T follicular helper cell (primary cell): ENCODE measurements around the gene FAF2.

Experiments used
- DNase-seq: peaks from one replicate; pipeline ENCODE4 v3.0.0-alpha.2; 2020; ENCODE audit warnings: low read depth

The FAF2 gene

GRCh38 chr5:176507911-176508310 lies 59.7 kb downstream of the FAF2 start:
- no peak for DNase-seq

- DNase-seq: no peak
Measured at GRCh38 chr5:176508603-176509002, 60.4 kb downstream of the FAF2 start.

- DNase-seq: no peak
Measured at GRCh38 chr5:176513788-176514187, 65.6 kb downstream of the FAF2 start.

- DNase-seq: no peak
Measured at GRCh38 chr5:176514244-176514950, 66.2 kb downstream of the FAF2 start.

GRCh38 chr5:176515396-176515795 lies 67.2 kb downstream of the FAF2 start:
- no peak for DNase-seq

- DNase-seq: no peak
Measured at GRCh38 chr5:176517053-176517661, 69.0 kb downstream of the FAF2 start.

GRCh38 chr5:176519810-176520720 lies 71.9 kb downstream of the FAF2 start:
- DNase-seq: no peak

GRCh38 chr5:176521286-176521685 lies 73.1 kb downstream of the FAF2 start:
- DNase-seq: no peak

- DNase-seq: no peak
Measured at GRCh38 chr5:176521699-176522263, 73.6 kb downstream of the FAF2 start.

- no peak for DNase-seq
Measured at GRCh38 chr5:176524138-176524537, 76.0 kb downstream of the FAF2 start.

GRCh38 chr5:176524987-176525386 lies 76.8 kb downstream of the FAF2 start:
- DNase-seq: no peak

GRCh38 chr5:176525677-176526076 lies 77.5 kb downstream of the FAF2 start:
- DNase-seq: no peak

GRCh38 chr5:176526462-176526861 lies 78.3 kb downstream of the FAF2 start:
- no peak for DNase-seq

GRCh38 chr5:176527246-176528222 lies 79.3 kb downstream of the FAF2 start:
- DNase-seq: no peak

- no peak for DNase-seq
Measured at GRCh38 chr5:176528301-176528700, 80.1 kb downstream of the FAF2 start.

- DNase-seq: no peak
Measured at GRCh38 chr5:176528761-176529115, 80.6 kb downstream of the FAF2 start.

- DNase-seq: no peak
Measured at GRCh38 chr5:176529116-176529740, 81.0 kb downstream of the FAF2 start.

- DNase-seq: peak; percentile 51
Measured at GRCh38 chr5:176529741-176530141, 81.6 kb downstream of the FAF2 start.

GRCh38 chr5:176530393-176530982 lies 82.3 kb downstream of the FAF2 start:
- no peak for DNase-seq
